Panc1 (cell line): ENCODE results near the gene BICRA. TPM values are rescaled to one million over a fixed set of nuclear protein-coding genes. Genes with fewer than 3 reads are reported as not detected.
"Not testable (repeated sequence)": the region's sequence is repeated elsewhere in the genome, so short reads cannot be mapped to it uniquely, and the experiment has no call there.

Experiments
- ATAC-seq: fragments of 200-7000 bp; cut with Tn5 transposase; 2 replicates; pipeline ENCODE4 v1.9.1; 2020; ENCODE audit warnings: mild to moderate bottlenecking, moderate library complexity
- BruUV-seq: library from RNA; stranded (reverse); fragments of 400-500 nt; replicated peaks from 2 replicates; lab custom pipeline; 2021; lab: Mats Ljungman, UMichigan
- CTCF ChIA-PET: fragments of 300-600 bp; sonication (Branson Sonifier 250); formaldehyde crosslinking; loops from one replicate; lab custom pipeline; 2022; ENCODE audit warnings: antibody characterized with exemption; lab: Charles Lee
- POLR2A ChIA-PET: fragments of 300-600 bp; sonication (Branson Sonifier 250); formaldehyde crosslinking; loops from one replicate; lab custom pipeline; 2022; ENCODE audit warnings: antibody characterized with exemption; lab: Charles Lee
- DNase-seq: peaks from one replicate; pipeline ENCODE4 v3.0.0-alpha.2; 2010; ENCODE audit warnings: low read depth, low spot score
- H3K27ac ChIP-seq: 2 replicates; pipeline ENCODE4 v1.5.1; 2011; ENCODE audit warnings: mild to moderate bottlenecking, low read length, inconsistent platforms
- H3K27me3 ChIP-seq: fragments of 200-500 bp; sonication (Bioruptor generic); 2 replicates; pipeline ENCODE4 v1.6.0; 2014; ENCODE audit warnings: low read length, inconsistent platforms; ENCODE audit not compliant: control insufficient read depth, insufficient read depth
- H3K36me3 ChIP-seq: fragments of 200-500 bp; sonication (Bioruptor generic); 2 replicates; pipeline ENCODE4 v1.5.1; 2014; ENCODE audit warnings: inconsistent platforms, mild to moderate bottlenecking, low read length, moderate library complexity; ENCODE audit not compliant: control insufficient read depth, insufficient read depth
- H3K4me1 ChIP-seq: 2 replicates; pipeline ENCODE4 v1.5.1; 2011; ENCODE audit warnings: inconsistent platforms, mild to moderate bottlenecking, low read length, moderate library complexity; ENCODE audit not compliant: control insufficient read depth, insufficient read depth
- H3K4me3 ChIP-seq, 2 experiments: 2 replicates each; pipeline ENCODE4 v1.5.1; 2011 to 2012; ENCODE audit warnings: low read depth in 2 of 2, low read length in 2 of 2, mild to moderate bottlenecking in 2 of 2, inconsistent platforms in 1 of 2, moderate library complexity in 1 of 2
- H3K9me3 ChIP-seq: fragments of 200-500 bp; sonication (Bioruptor generic); 2 replicates; pipeline ENCODE4 v1.5.1; 2014; ENCODE audit warnings: low read depth, mild to moderate bottlenecking, inconsistent platforms, low read length, moderate library complexity; ENCODE audit not compliant: control insufficient read depth, insufficient read depth
- POLR2AphosphoS5 ChIP-seq: IDR thresholded peaks from 2 replicates; pipeline ENCODE4 v1.6.1; 2012; ENCODE audit warnings: mild to moderate bottlenecking, low read depth, low read length, moderate library complexity
- REST ChIP-seq, 2 experiments: IDR thresholded peaks; 2 replicates each; pipeline ENCODE4 v1.6.1; 2011 to 2012; ENCODE audit warnings: low read depth in 2 of 2, control low read depth in 1 of 2, low read length in 1 of 2, mild to moderate bottlenecking in 1 of 2, moderate library complexity in 1 of 2; ENCODE audit not compliant: insufficient read depth in 1 of 2
- SIN3A ChIP-seq: IDR thresholded peaks from 2 replicates; pipeline ENCODE4 v1.6.1; 2012; ENCODE audit warnings: low read depth, mild to moderate bottlenecking, low read length, moderate library complexity, borderline replicate concordance; ENCODE audit not compliant: insufficient read depth
- TCF7L2 ChIP-seq: IDR thresholded peaks from 2 replicates; pipeline ENCODE4 v1.6.1; 2011; ENCODE audit warnings: mild to moderate bottlenecking, low read depth, low read length, inconsistent platforms
- in situ Hi-C: cut with HindIII; loops from 2 replicates; pipeline ENCODE4 v1.10.0; 2016; ENCODE audit warnings: low sequenced_read_pairs, low pct_unique_long_range_greater_than_20kb
- intact Hi-C: fragments of 100-400 bp; cut with micrococcal nuclease; formaldehyde crosslinking; loops from one replicate; pipeline ENCODE4 v1.10.0; 2022; ENCODE audit not compliant: unreplicated experiment
- total RNA-seq: library from RNA; stranded (reverse); gene quantifications from one replicate; pipeline ENCODE4 v1.2.1, GENCODE V29; 2021; ENCODE audit not compliant: unreplicated experiment
- TF ChIP-seq, protein P1 (sequence below): fragments of 450-650 bp; IDR thresholded peaks from 2 replicates; pipeline ENCODE4 v1.5.1; 2017; ENCODE audit warnings: mild to moderate bottlenecking

The BICRA gene
- total RNA-seq, 1 experiment from 2014 or later = 13.7 TPM

DNA sequence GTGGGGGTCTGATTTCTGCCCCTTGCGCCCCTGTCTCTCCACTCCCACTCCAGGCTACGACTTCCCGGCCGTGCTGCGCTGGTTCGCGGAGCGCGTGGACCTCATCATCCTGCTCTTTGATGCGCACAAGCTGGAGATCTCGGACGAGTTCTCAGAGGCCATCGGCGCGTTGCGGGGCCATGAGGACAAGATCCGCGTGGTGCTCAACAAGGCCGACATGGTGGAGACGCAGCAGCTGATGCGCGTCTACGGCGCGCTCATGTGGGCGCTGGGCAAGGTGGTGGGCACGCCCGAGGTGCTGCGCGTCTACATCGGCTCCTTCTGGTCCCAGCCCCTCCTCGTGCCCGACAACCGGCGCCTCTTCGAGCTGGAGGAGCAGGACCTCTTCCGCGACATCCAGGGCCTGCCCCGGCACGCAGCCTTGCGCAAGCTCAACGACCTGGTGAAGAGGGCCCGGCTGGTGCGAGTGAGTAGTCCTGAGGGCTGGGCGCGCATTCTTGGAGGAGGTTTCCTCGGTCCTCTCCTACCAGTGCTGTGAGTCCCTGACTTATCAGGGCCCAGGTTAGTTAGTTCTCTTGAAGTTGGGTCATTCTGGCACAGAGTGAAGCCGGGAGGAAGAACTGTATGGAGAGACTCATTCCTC lies 116.9 kb downstream of the BICRA start:
- intact Hi-C loops (no loop called here), in situ Hi-C loops (no loop called here)
- H3K9me3 ChIP-seq = no peaks in the 10 kb centered on the region
- no peak overlapping the region for H3K4me3 ChIP-seq
- no peaks in the 10 kb centered on the region for H3K36me3 ChIP-seq
- no TSS peak for BruUV-seq
- ATAC-seq (no peak), DNase-seq (no peak)
- no peaks in the 10 kb centered on the region for H3K27me3 ChIP-seq
- ChIA-PET POLR2A (no interaction called here), CTCF (no interaction called here)
- H3K4me1 ChIP-seq = peaks cover 15% of the 10 kb centered on the region
- no peak overlapping the region for H3K27ac ChIP-seq
- TF ChIP-seq SIN3A (no peak), TCF7L2 (no peak), POLR2AphosphoS5 (no peak), REST (IDR thresholded peaks at IDR 0.05; ENCODE audit: insufficient read depth in 1 of 2, low read depth in 2 of 2, low read length in 1 of 2) (no peak)
- TF ChIP-seq, protein P1, sequence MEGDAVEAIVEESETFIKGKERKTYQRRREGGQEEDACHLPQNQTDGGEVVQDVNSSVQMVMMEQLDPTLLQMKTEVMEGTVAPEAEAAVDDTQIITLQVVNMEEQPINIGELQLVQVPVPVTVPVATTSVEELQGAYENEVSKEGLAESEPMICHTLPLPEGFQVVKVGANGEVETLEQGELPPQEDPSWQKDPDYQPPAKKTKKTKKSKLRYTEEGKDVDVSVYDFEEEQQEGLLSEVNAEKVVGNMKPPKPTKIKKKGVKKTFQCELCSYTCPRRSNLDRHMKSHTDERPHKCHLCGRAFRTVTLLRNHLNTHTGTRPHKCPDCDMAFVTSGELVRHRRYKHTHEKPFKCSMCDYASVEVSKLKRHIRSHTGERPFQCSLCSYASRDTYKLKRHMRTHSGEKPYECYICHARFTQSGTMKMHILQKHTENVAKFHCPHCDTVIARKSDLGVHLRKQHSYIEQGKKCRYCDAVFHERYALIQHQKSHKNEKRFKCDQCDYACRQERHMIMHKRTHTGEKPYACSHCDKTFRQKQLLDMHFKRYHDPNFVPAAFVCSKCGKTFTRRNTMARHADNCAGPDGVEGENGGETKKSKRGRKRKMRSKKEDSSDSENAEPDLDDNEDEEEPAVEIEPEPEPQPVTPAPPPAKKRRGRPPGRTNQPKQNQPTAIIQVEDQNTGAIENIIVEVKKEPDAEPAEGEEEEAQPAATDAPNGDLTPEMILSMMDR = no peak

DNA sequence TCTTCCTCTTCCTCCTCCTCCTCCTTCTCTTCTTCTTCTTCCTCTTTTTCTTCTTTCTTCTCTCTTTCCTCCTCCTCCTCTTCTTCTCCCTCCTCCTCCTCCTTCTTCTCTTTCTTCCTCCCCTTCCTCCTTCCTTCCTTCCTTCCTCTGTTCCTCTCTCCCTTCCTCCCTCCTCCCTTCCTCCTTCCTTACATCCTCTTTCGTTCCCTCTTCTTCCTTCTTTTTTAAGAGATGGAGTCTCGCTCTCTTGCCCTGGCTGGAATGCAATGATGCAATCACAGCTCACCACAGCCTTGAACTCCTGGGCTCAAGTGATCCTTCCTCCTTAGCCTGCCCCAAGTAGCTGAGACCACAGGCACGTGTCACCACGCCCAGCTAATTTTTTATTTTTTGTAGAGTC lies 117.5 kb downstream of the BICRA start:
- intact Hi-C loops (no loop called here), in situ Hi-C loops (no loop called here)
- ATAC-seq = no peak
- POLR2A ChIA-PET = no interaction called here
- Histone ChIP-seq H3K4me3 (no peak overlapping the region), H3K27ac (no peak overlapping the region), H3K36me3 (no peaks in the 10 kb centered on the region), H3K27me3 (no peaks in the 10 kb centered on the region), H3K9me3 (no peaks in the 10 kb centered on the region), H3K4me1 (peaks cover 15% of the 10 kb centered on the region)
- BruUV-seq = no TSS peak
- TF ChIP-seq POLR2AphosphoS5 (no peak), REST (IDR thresholded peaks at IDR 0.05; ENCODE audit: insufficient read depth in 1 of 2, low read depth in 2 of 2, low read length in 1 of 2) (no peak), SIN3A (no peak), TCF7L2 (no peak)
- TF ChIP-seq, protein P1 = no peak
- DNase-seq = no peak
- CTCF ChIA-PET = no interaction called here

- CTCF ChIA-PET, BruUV-seq, intact Hi-C loops, H3K4me3 ChIP-seq, DNase-seq, H3K36me3 ChIP-seq, H3K27ac ChIP-seq, POLR2A ChIA-PET, in situ Hi-C loops, ATAC-seq, H3K27me3 ChIP-seq, H3K9me3 ChIP-seq: not testable (repeated sequence)
- H3K4me1 ChIP-seq = peaks cover 11% of the 10 kb centered on the region
Observed at GRCh38 chr19:47728295-47728694, 119.4 kb downstream of the BICRA start.
